Mucosa of descending colon (tissue), 3 donors: ENCODE data around the gene ZFYVE1. TPM values are rescaled to one million over a fixed set of nuclear protein-coding genes. Genes with fewer than 3 reads are reported as not detected.
A peak's percentile ranks its signal among the peaks of the same experiment; 100 is the strongest.

Experiments
- ATAC-seq: fragments of 200-7000 bp; cut with Tn5 transposase; one replicate; pipeline ENCODE4 v1.9.1; 2020; ENCODE audit warnings: mild to moderate bottlenecking, moderate library complexity
- DNase-seq, 3 donors: peaks; one replicate each; pipeline ENCODE4 v3.0.0-alpha.2; 2020
- H3K36me3 ChIP-seq: fragments of 200-600 bp; one replicate; pipeline ENCODE4 v1.8.0; 2021; ENCODE audit warnings: low read depth, mild to moderate bottlenecking
- H3K4me1 ChIP-seq: fragments of 200-600 bp; one replicate; pipeline ENCODE4 v1.8.0; 2021; ENCODE audit warnings: low read depth, mild to moderate bottlenecking
- H3K4me3 ChIP-seq: fragments of 200-600 bp; one replicate; pipeline ENCODE4 v1.8.0; 2021; ENCODE audit warnings: mild to moderate bottlenecking
- H3K9me3 ChIP-seq: fragments of 200-600 bp; one replicate; pipeline ENCODE4 v1.8.0; 2021; ENCODE audit warnings: mild to moderate bottlenecking
- intact Hi-C, 2 donors: fragments of 100-400 bp; cut with DNase I in 1 of 2; cut with micrococcal nuclease in 1 of 2; formaldehyde crosslinking; loops; one replicate each; pipeline versions ENCODE4 v1.11.0 to v1.11.1; 2022; cut with DNase I, micrococcal nuclease
- total RNA-seq, 3 donors: library from RNA; stranded (reverse); fragmentation: NEBNext Ultra II Directional in 2 of 3; extraction: Animal tissue kit (Norgen Biotek cat#: 25700) in 2 of 3; gene quantifications; one replicate each; pipeline versions ENCODE4 v1.2.1 to v1.2.4, GENCODE V29; 2021 to 2023
- TF ChIP-seq, protein P1 (sequence below): fragments of 200-600 bp; IDR thresholded peaks from one replicate; pipeline ENCODE4 v1.8.0; 2022; ENCODE audit warnings: antibody characterized with exemption, mild to moderate bottlenecking
- donor health status: DM: no; HTN: no; CAD: no; lungs with moderate emphysema.
- donor health status: DM: no; HTN: no; CAD: no.
- donor health status: DM: no; HTN: yes; CAD: no.

The ZFYVE1 gene
- total RNA-seq, 3 donors from 2014 or later, result 15.5 to 26.0 (median 19.9) TPM

GRCh38 chr14:72998252-72998903 lies 28.5 kb downstream of the ZFYVE1 start:
- peak in 1 of 3 donors; percentile 10 for DNase-seq
- TF ChIP-seq, protein P1, sequence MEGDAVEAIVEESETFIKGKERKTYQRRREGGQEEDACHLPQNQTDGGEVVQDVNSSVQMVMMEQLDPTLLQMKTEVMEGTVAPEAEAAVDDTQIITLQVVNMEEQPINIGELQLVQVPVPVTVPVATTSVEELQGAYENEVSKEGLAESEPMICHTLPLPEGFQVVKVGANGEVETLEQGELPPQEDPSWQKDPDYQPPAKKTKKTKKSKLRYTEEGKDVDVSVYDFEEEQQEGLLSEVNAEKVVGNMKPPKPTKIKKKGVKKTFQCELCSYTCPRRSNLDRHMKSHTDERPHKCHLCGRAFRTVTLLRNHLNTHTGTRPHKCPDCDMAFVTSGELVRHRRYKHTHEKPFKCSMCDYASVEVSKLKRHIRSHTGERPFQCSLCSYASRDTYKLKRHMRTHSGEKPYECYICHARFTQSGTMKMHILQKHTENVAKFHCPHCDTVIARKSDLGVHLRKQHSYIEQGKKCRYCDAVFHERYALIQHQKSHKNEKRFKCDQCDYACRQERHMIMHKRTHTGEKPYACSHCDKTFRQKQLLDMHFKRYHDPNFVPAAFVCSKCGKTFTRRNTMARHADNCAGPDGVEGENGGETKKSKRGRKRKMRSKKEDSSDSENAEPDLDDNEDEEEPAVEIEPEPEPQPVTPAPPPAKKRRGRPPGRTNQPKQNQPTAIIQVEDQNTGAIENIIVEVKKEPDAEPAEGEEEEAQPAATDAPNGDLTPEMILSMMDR, result no peak
- intact Hi-C loops, result no loop called here
- peaks cover 3% of the 10 kb centered on the region for H3K4me1 ChIP-seq
- H3K36me3 ChIP-seq, result no peaks in the 10 kb centered on the region
- no peak overlapping the region for H3K4me3 ChIP-seq
- peak; percentile 66 for ATAC-seq
- H3K9me3 ChIP-seq, result no peaks in the 10 kb centered on the region

DNA sequence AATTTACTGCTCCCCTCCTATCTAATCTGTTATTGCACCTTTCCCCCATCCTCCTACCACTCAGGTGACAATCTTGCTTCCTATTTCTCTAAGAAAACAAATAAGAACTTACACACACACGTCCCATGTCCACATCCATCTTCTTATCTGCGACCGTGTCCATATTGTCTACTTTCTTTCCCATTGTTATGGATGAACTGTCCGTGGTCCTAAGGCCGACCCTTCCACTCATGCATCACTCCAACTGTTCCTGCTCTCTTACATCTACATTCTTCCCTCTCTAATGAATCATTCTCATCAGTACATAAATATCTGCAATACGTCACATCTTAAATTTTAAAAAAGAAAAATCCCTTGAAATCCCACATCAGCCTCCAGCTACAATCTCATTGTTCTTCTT lies 30.0 kb downstream of the ZFYVE1 start:
- no peak overlapping the region for H3K4me3 ChIP-seq
- no peak for DNase-seq
- intact Hi-C loops, result no loop called here
- peaks cover 3% of the 10 kb centered on the region for H3K4me1 ChIP-seq
- TF ChIP-seq, protein P1, result no peak
- ATAC-seq, result no peak
- no peaks in the 10 kb centered on the region for H3K9me3 ChIP-seq
- no peaks in the 10 kb centered on the region for H3K36me3 ChIP-seq

DNA sequence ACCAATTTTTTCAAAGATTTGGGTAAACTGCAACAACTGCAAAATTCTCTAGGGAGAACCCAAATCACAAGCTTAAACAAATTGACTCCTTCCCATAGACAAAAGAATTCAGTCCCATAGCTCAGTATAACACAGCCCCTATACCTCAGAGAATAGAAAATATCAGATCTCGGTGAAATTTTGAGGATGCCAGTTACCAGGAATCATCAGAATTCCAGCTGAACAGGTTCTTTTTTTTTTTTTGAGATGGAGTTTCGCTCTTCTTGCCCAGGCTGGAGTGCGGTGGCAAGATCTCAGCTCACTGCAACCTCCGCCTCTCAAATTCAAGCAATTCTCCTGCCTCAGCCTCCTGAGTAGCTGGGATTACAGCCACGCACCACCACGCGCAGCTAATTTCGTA lies 36.7 kb downstream of the ZFYVE1 start:
- Histone ChIP-seq H3K4me3 (no peak overlapping the region), H3K4me1 (no peaks in the 10 kb centered on the region), H3K36me3 (no peaks in the 10 kb centered on the region), H3K9me3 (no peaks in the 10 kb centered on the region)
- DNase-seq, result no peak
- ATAC-seq, result no peak
- intact Hi-C loops, result no loop called here
- TF ChIP-seq, protein P1, result no peak

DNA sequence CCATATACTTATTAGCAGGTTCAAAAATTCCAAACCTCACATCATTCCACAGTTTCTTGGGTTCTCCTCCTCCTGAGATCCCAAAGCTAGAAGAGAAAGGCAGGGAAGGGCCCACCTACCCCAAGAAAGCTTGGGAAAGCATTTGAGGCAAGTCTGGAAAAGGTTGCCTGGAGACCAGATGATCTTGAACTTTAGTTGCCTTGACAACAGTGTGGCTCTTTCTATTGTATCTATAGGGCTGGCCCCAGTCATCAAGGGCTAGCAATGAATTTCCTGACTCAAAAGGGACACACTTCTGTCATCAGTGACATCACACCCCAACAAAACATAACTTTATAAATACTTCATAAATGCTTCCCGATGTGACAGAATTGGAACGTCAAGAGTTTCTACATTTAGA lies 40.0 kb downstream of the ZFYVE1 start:
- H3K4me3 ChIP-seq, result no peak overlapping the region
- intact Hi-C loops, result no loop called here
- ATAC-seq, result no peak
- H3K9me3 ChIP-seq, result no peaks in the 10 kb centered on the region
- TF ChIP-seq, protein P1, result no peak
- no peaks in the 10 kb centered on the region for H3K36me3 ChIP-seq
- no peaks in the 10 kb centered on the region for H3K4me1 ChIP-seq
- no peak for DNase-seq

DNA sequence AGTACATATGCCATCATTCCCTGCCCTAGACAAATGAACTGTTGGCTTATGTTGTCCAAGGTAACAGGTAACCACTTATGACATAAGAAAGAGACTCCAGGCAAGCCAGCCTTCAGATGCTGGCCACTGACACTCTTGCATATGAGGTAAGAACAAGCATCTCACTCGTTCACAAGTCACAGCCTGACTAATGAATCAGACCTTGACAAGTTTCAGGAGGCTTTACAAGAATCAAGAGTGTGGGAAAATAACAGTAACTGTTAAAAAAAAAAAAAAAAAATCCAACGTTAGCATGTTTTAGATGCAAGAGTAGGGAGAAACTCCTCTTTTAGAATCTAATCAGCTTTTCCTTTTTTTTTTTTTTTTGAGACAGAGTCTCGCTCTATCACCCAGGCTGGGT lies 40.7 kb downstream of the ZFYVE1 start:
- intact Hi-C loops, result no loop called here
- ATAC-seq, result no peak
- Histone ChIP-seq H3K4me3 (no peak overlapping the region), H3K4me1 (no peaks in the 10 kb centered on the region), H3K9me3 (no peaks in the 10 kb centered on the region), H3K36me3 (no peaks in the 10 kb centered on the region)
- DNase-seq, result no peak
- TF ChIP-seq, protein P1, result no peak
